ENCODE data around the gene CCDC137. TPM values are rescaled to one million over a fixed set of nuclear protein-coding genes. Genes with fewer than 3 reads are reported as not detected.

The CCDC137 gene
- total and polyA plus RNA-seq, 2 of the 13 experiments (the other 11 are each of a cell fraction or from before 2014, with no cell fraction given) = 14.6 to 39.1 TPM

GRCh38 chr17:81651692-81652091 lies 14.8 kb upstream of the CCDC137 start (continued):
- TF ChIP-seq ARID4A (CRISPR knock-in tag; IDR thresholded peaks at IDR 0.05; ENCODE audit: borderline replicate concordance) (peak; percentile 23; the same call in 1 of the 2 replicates), ZFYVE20 (CRISPR knock-in tag; IDR thresholded peaks at IDR 0.05; ENCODE audit: borderline replicate concordance, low read depth) (no peak), ZNF75D (CRISPR knock-in tag; IDR thresholded peaks at IDR 0.05; ENCODE audit: borderline replicate concordance) (no peak), ZNF850 (CRISPR knock-in tag; conservative IDR thresholded peaks at IDR 0.05) (no peak), JDP2 (CRISPR knock-in tag; IDR thresholded peaks at IDR 0.05; ENCODE audit: borderline replicate concordance) (no peak), TRAFD1 (CRISPR knock-in tag; IDR thresholded peaks at IDR 0.05; ENCODE audit: borderline replicate concordance) (no peak)
